MM.1S (cell line): ENCODE results near the gene ATP7A.

Source experiments
- EZH2 ChIP-seq: fragments of 300-600 bp; sonication (generic); optimal IDR thresholded peaks from 2 replicates; pipeline ENCODE3; 2017; ENCODE audit warnings: low read depth, mild to moderate bottlenecking, antibody characterized with exemption, low read length, mixed read lengths
- TF ChIP-seq, protein P1 (sequence below): fragments of 300-600 bp; sonication (generic); IDR thresholded peaks from 2 replicates; pipeline ENCODE4 v1.5.1; 2016; ENCODE audit warnings: antibody characterized with exemption, low read length, mixed read lengths

GRCh38 chrX:78066110-78066509 is 155.6 kb downstream of the ATP7A start:
- TF ChIP-seq, protein P1, sequence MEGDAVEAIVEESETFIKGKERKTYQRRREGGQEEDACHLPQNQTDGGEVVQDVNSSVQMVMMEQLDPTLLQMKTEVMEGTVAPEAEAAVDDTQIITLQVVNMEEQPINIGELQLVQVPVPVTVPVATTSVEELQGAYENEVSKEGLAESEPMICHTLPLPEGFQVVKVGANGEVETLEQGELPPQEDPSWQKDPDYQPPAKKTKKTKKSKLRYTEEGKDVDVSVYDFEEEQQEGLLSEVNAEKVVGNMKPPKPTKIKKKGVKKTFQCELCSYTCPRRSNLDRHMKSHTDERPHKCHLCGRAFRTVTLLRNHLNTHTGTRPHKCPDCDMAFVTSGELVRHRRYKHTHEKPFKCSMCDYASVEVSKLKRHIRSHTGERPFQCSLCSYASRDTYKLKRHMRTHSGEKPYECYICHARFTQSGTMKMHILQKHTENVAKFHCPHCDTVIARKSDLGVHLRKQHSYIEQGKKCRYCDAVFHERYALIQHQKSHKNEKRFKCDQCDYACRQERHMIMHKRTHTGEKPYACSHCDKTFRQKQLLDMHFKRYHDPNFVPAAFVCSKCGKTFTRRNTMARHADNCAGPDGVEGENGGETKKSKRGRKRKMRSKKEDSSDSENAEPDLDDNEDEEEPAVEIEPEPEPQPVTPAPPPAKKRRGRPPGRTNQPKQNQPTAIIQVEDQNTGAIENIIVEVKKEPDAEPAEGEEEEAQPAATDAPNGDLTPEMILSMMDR: no peak
- TF ChIP-seq EZH2: no peak
